GM10248 (cell line): ENCODE results near the gene TRPM2.

Source experiments
- CTCF ChIA-PET: fragments of 300-600 bp; sonication (Branson Sonifier 250); formaldehyde crosslinking; extraction: SDS; loops from one replicate; lab custom pipeline; 2021; ENCODE audit warnings: antibody characterized with exemption; lab: Yijun Ruan, JAX
- POLR2A ChIA-PET: fragments of 350-650 bp; sonication (Branson Sonifier 250); formaldehyde crosslinking; extraction: SDS; loops from one replicate; lab custom pipeline; 2020; ENCODE audit warnings: antibody characterized with exemption; lab: Yijun Ruan, JAX
- DNase-seq: peaks from one replicate; pipeline ENCODE4 v3.0.0; 2012; ENCODE audit errors: extremely low spot score
- TF ChIP-seq, protein P1 (sequence below): IDR thresholded peaks from 2 replicates; pipeline ENCODE4 v1.5.1; 2012; ENCODE audit warnings: mild to moderate bottlenecking, low read depth; ENCODE audit errors: extremely low read depth, missing control alignments, control extremely low read depth

TRPM2 gene

DNA sequence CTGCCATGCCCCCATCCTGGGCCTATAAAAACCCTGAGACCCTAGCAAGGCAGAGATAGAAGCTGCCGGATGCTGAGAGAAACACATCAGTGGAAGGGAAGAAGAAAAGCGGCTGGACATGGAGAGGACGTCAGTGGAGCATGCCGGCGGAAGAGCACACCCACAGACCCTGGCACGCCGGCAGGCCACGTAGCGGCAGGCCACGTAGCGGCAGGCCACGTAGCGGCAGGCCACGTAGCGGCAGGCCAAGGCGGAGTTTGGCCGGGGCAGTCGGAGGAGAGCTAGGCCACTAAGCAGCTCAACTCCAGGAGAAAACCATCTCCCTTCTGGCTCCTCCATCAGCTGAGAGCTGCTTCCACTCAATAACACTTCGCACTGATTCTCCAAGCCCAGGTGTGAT, 137.0 kb downstream of the TRPM2 start:
- ChIA-PET CTCF (interaction anchor here (2.4 kb wide), 1 partner anchor 10 kb away, joined by 9 read pairs; no protein-coding TSS in a partner anchor), POLR2A (no interaction called here)
- no peak for DNase-seq
- TF ChIP-seq, protein P1, sequence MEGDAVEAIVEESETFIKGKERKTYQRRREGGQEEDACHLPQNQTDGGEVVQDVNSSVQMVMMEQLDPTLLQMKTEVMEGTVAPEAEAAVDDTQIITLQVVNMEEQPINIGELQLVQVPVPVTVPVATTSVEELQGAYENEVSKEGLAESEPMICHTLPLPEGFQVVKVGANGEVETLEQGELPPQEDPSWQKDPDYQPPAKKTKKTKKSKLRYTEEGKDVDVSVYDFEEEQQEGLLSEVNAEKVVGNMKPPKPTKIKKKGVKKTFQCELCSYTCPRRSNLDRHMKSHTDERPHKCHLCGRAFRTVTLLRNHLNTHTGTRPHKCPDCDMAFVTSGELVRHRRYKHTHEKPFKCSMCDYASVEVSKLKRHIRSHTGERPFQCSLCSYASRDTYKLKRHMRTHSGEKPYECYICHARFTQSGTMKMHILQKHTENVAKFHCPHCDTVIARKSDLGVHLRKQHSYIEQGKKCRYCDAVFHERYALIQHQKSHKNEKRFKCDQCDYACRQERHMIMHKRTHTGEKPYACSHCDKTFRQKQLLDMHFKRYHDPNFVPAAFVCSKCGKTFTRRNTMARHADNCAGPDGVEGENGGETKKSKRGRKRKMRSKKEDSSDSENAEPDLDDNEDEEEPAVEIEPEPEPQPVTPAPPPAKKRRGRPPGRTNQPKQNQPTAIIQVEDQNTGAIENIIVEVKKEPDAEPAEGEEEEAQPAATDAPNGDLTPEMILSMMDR = no peak

DNA sequence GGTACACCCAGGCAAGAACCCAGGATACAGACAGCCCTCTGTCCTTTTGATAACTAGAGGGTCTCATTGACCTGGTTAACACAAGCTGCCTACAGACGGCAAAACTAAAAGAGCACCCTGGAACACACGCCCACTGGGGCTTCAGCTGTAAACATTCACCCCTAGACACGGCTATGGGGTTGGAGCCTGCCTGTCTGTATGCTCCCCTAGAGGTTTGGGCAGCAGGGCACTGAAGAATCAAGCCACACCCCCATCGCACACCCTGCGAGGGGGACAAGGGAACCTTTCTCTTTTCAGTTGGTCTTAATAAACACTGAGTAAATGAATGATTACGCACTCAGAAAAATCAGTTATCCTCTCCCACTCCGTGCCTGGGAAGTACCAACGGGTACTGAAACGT, 137.4 kb downstream of the TRPM2 start:
- POLR2A ChIA-PET = no interaction called here
- CTCF ChIA-PET = interaction anchor here (2.4 kb wide), 1 partner anchor 10 kb away, joined by 9 read pairs; no protein-coding TSS in a partner anchor
- DNase-seq = no peak
- TF ChIP-seq, protein P1 = no peak
